ENCODE results near the gene PLPPR5. TPM values are rescaled to one million over a fixed set of nuclear protein-coding genes. Genes with fewer than 3 reads are reported as not detected.

The PLPPR5 gene
- total and polyA plus RNA-seq, 10 of the 15 experiments (the other 5 are each of a cell fraction or from before 2014, with no cell fraction given), result under 0.01 to 0.11 (median 0.02) TPM; not detected in 7

DNA sequence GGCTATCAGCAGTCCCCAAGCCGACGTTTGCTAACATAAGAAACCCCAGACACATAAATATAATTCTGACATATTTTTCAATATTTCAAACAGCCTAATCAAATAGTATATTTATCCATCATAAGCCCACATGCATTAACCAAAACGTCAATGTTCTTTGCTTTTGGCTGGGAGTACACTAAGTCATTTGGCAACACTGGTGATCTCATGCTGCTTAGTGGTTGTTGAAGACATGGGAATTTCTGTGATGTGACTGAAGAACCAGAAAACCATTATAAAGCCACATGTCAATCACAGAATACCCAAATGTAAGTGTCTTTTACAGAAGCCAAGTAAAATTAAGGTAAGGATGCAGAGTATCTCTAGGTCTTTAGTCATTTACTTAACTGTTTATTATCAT, 57.6 kb downstream of the PLPPR5 start (continued):
- TF ChIP-seq MTA2 (IDR thresholded peaks at IDR 0.05; ENCODE audit: low read depth), result no peak
- no peak for TF ChIP-seq RAD21 (IDR thresholded peaks at IDR 0.05; ENCODE audit: insufficient read depth, low read depth, low read length)
- no peak for TF ChIP-seq ZZZ3 (IDR thresholded peaks at IDR 0.05; ENCODE audit: control insufficient read depth, insufficient read length, low read depth)
- TF ChIP-seq, protein P1, sequence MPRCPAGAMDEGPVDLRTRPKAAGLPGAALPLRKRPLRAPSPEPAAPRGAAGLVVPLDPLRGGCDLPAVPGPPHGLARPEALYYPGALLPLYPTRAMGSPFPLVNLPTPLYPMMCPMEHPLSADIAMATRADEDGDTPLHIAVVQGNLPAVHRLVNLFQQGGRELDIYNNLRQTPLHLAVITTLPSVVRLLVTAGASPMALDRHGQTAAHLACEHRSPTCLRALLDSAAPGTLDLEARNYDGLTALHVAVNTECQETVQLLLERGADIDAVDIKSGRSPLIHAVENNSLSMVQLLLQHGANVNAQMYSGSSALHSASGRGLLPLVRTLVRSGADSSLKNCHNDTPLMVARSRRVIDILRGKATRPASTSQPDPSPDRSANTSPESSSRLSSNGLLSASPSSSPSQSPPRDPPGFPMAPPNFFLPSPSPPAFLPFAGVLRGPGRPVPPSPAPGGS (IDR thresholded peaks at IDR 0.05; ENCODE audit: borderline replicate concordance, insufficient read depth, low read depth, low read length, poor library complexity, severe bottlenecking), result no peak
- no peak for TF ChIP-seq NR2C2 (IDR thresholded peaks at IDR 0.05; ENCODE audit: borderline replicate concordance, control insufficient read depth, insufficient read length, low read depth)

- TF ChIP-seq PAX8 (IDR thresholded peaks at IDR 0.05) (no peak), FOXK2 (IDR thresholded peaks at IDR 0.05) (no peak), RUNX3 (IDR thresholded peaks at IDR 0.05; ENCODE audit: low read length) (no peak), NRF1 (conservative IDR thresholded peaks at IDR 0.05; ENCODE audit: low read depth, low read length) (no peak), ZSCAN29 (IDR thresholded peaks at IDR 0.05) (no peak), SRF (IDR thresholded peaks at IDR 0.05; ENCODE audit: low read depth in 2 of 2, low read length in 2 of 2) (no peak)
- Histone ChIP-seq H3K4me1 (ENCODE audit: control insufficient read depth, insufficient read depth, low read length) (no peaks in the 10 kb centered on the region), H4K20me1 (ENCODE audit: control insufficient read depth, insufficient read depth) (no peaks in the 10 kb centered on the region), H3K36me3 (ENCODE audit: control insufficient read depth in 2 of 2, insufficient read depth in 2 of 2, low read length in 1 of 2) (no peaks in the 10 kb centered on the region), H3K9me3 (replicated peaks; ENCODE audit: control insufficient read depth, insufficient read depth, low read length) (no peaks in the 10 kb centered on the region), H3K4me3 (no peak overlapping the region), H3K9ac (ENCODE audit: control insufficient read depth, insufficient read depth, low read length) (no peak overlapping the region), H3K79me2 (ENCODE audit: control insufficient read depth, insufficient read depth, low read length) (no peaks in the 10 kb centered on the region), H3K27me3 (replicated peaks in 1 of 2; ENCODE audit: control insufficient read depth in 2 of 2, insufficient read depth in 2 of 2, low read length in 1 of 2) (no peaks in the 10 kb centered on the region), H3K27ac (ENCODE audit: control insufficient read depth, insufficient read depth) (no peak overlapping the region), H3K4me2 (ENCODE audit: control insufficient read depth, insufficient read depth) (no peak overlapping the region), H2AFZ (ENCODE audit: control insufficient read depth, low read depth, low read length) (no peak overlapping the region)
- no peak for ATAC-seq
- intact Hi-C loops (cut with micrococcal nuclease; ENCODE audit: unreplicated experiment) (no loop called here), in situ Hi-C loops (cut with MboI) (no loop called here)
- no peak for FAIRE-seq
- POLR2A ChIA-PET, result interaction anchor here (0.6 kb wide), 2 partner anchors 21 to 1303 kb away, joined by 3 to 5 read pairs; no protein-coding TSS in a partner anchor
- no peak for DNase-seq (ENCODE audit: low read depth, low spot score)
- CTCF ChIA-PET, result interaction anchor here (0.6 to 2.2 kb wide), 6 partner anchors 17 to 200 kb away, joined by 3 to 6 read pairs (median 3); no protein-coding TSS in a partner anchor
- RAD21 ChIA-PET (ENCODE audit: unreplicated experiment), result interaction anchor here (1.0 to 1.5 kb wide), 4 partner anchors 16 to 147 kb away, joined by 4 to 11 read pairs (median 4); no protein-coding TSS in a partner anchor
- SMC1A ChIA-PET (ENCODE audit: uncharacterized antibody, unreplicated experiment), result interaction anchor here (0.6 to 2.0 kb wide), 4 partner anchors 12 to 150 kb away, joined by 3 to 9 read pairs (median 3); no protein-coding TSS in a partner anchor
- 36% methylated on average over 4 of the region's 4 CpGs for WGBS (ENCODE audit: insufficient coverage, insufficient replicate concordance, low lambda C conversion rate, missing lambda C conversion rate)
- no TSS peak for BruUV-seq (replicated peaks)
Measured at GRCh38 chr1:98940722-98941079, 64.0 kb downstream of the PLPPR5 start.

Measured in GM12878 (cell line).